HL-60 (cell line): Measurements from ENCODE around the gene CDHR1.

ENCODE experiments used
- SPI1 ChIP-seq: IDR thresholded peaks from 2 replicates; pipeline ENCODE4 v1.6.1; 2012; ENCODE audit warnings: low read depth, mild to moderate bottlenecking, borderline replicate concordance
- TF ChIP-seq, protein P1 (sequence below): IDR thresholded peaks from one replicate; pipeline ENCODE4 v1.5.1; 2011; ENCODE audit warnings: low read length, control low read depth, inconsistent platforms; ENCODE audit not compliant: insufficient read depth

DNA sequence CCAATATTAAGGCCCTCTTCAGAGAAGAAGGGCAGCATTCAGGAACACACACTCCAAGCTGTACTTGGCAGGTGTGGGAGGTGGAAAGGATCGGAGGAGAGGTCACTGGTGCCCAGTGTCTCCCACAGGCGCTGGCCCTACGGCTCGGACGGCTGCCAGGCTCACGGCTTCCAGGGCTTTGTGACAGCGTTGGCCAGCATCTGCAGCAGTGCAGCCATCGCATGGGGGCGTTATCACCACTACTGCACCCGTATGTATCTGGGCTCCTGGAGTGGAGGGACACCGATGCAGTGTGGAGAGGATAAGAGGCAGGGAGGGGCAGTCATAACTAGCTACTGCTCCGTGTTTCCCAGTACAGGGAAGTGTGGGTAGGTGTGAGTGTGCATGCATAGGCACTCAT is 54.5 kb downstream of the CDHR1 start:
- TF ChIP-seq, protein P1, sequence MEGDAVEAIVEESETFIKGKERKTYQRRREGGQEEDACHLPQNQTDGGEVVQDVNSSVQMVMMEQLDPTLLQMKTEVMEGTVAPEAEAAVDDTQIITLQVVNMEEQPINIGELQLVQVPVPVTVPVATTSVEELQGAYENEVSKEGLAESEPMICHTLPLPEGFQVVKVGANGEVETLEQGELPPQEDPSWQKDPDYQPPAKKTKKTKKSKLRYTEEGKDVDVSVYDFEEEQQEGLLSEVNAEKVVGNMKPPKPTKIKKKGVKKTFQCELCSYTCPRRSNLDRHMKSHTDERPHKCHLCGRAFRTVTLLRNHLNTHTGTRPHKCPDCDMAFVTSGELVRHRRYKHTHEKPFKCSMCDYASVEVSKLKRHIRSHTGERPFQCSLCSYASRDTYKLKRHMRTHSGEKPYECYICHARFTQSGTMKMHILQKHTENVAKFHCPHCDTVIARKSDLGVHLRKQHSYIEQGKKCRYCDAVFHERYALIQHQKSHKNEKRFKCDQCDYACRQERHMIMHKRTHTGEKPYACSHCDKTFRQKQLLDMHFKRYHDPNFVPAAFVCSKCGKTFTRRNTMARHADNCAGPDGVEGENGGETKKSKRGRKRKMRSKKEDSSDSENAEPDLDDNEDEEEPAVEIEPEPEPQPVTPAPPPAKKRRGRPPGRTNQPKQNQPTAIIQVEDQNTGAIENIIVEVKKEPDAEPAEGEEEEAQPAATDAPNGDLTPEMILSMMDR: no peak
- TF ChIP-seq SPI1: no peak
